GM12878 (cell line): ENCODE results near the gene CTRL.

Experiments used
- EP300 ChIP-seq, 2 experiments: fragments of 150-350 bp in 1 of 2; IDR thresholded peaks; 2 replicates each; pipeline ENCODE4 v1.6.1; 2011 to 2012; ENCODE audit warnings: low read depth in 2 of 2, low read length in 2 of 2, borderline replicate concordance in 1 of 2, improper control_type of control experiment in 1 of 2, inconsistent platforms in 1 of 2; ENCODE audit not compliant: control insufficient read depth in 1 of 2
- POLR2A ChIP-seq: IDR thresholded peaks from 2 replicates; pipeline ENCODE4 v1.6.1; 2011; ENCODE audit warnings: low read depth, mild to moderate bottlenecking, low read length
- ZNF384 ChIP-seq: IDR thresholded peaks from 2 replicates; pipeline ENCODE4 v1.6.1; 2012; ENCODE audit warnings: low read depth, mild to moderate bottlenecking, low read length, improper control_type of control experiment, borderline replicate concordance
- TF ChIP-seq, protein P1 (sequence below): IDR thresholded peaks from 2 replicates; pipeline ENCODE4 v1.6.1; 2012; ENCODE audit warnings: low read depth, low read length, improper control_type of control experiment

DNA sequence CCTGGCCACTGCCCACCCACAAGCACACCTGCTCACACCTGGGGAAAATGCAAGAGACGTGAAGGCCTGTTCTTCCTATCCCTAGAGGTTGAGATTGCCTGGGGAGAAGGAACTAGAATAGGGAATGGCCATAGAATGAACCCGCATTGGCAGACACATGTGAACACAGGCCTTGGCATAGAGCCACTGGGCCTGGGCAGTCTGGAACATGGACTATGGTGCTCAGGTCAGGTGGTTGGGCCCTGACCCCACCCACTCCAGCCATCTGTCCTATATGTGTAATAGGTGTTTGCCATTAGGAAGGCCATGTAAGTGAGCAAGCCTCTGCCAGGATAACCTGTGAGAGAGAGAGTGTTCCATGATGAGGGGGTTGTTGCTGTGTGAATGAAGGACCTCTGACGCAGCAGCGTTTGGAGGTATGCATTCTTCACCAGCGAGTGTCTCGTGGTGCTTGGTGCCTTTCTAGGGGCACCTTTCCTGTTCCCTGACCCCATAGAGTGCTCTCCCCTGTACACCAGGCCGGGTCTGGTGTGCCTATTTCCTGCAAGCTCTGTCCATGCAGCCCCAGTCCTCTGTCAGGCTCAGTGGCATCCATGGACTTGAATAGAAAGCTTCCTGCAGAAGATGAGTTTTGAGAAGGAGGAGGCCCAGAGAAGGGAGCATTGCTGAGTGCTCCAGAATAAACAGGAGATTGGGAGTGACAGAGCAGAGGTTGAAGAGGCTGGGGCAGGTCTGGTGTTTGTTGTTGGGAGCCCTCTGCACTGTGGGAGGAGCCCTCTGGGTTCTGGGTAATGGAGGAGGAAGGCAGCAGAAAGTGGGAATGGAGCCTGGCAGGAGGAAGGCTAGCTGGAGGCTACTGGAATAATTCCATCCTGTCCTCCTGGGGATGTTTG is 15.6 kb downstream of the CTRL start:
- TF ChIP-seq, protein P1, sequence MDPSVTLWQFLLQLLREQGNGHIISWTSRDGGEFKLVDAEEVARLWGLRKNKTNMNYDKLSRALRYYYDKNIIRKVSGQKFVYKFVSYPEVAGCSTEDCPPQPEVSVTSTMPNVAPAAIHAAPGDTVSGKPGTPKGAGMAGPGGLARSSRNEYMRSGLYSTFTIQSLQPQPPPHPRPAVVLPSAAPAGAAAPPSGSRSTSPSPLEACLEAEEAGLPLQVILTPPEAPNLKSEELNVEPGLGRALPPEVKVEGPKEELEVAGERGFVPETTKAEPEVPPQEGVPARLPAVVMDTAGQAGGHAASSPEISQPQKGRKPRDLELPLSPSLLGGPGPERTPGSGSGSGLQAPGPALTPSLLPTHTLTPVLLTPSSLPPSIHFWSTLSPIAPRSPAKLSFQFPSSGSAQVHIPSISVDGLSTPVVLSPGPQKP, result no peak
- TF ChIP-seq ZNF384, result no peak
- TF ChIP-seq EP300 (IDR thresholded peaks at IDR 0.05; ENCODE audit: borderline replicate concordance in 1 of 2, control insufficient read depth in 1 of 2, low read depth in 2 of 2, low read length in 2 of 2), result no peak
- no peak for TF ChIP-seq POLR2A
